Activated gamma-delta T cell treated with Interleukin-2 at 50 U/mL for 16 hours (primary cell): ENCODE measurements around the gene ZAR1L.

Source experiments
- DNase-seq: peaks from one replicate; pipeline ENCODE4 v3.0.0-alpha.2; 2020

The ZAR1L gene

DNA sequence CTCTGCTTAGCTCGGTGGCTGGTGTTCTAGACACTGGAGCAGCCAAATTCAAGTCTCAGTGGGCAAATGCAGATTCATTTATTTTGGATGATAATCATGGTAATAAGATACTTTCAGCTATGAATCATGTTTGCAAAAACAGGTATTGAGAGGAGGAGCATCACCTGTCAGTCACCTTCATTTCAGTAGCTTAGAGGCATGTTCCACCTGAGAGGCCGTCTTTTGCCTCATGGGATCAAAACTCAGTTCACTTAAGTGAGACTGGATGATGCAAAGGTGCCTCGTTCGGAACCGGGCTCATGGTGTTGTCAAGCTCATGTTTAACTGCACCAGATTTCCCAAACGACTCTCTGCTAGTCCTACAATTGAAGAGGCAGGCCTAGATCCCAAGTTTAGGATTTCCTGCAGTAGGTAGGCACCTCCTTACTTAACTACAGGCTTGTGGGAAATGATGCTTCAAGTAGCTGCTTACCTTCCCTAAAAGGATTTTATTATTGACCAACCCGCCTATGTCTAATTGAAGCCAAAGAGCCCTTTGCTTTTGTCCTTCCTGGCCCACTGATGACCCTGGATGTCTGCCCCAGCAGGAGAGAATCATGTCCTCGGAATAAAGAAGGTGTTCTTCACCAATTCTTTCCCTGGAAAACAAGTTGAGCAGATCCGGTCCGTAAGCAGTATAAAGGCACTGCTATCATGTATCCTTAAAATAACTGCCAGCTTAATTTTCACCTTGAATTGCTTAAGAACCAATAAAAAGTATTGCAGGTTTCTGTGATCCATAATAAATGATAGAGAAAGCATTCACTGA lies 60.0 kb downstream of the ZAR1L start:
- DNase-seq: no peak

DNA sequence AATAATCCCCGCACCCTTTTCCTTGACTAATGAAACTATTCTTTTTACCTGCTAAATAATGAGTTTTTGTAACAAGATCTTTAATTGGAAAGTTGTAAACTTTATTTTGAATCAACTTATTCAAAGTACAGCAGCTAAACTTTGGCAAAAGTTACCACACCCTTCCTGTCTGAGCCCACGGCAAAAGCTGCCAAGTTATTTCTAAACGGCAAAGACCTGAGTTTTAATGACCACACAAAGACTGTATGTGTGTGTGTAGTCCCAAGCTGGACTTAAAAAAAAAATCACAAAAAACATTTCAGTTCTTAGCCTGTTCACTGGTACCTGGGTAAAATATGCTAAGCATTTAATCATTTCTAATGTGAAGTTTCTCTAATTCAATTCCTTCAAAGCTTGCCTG lies 60.7 kb downstream of the ZAR1L start:
- no peak for DNase-seq

DNA sequence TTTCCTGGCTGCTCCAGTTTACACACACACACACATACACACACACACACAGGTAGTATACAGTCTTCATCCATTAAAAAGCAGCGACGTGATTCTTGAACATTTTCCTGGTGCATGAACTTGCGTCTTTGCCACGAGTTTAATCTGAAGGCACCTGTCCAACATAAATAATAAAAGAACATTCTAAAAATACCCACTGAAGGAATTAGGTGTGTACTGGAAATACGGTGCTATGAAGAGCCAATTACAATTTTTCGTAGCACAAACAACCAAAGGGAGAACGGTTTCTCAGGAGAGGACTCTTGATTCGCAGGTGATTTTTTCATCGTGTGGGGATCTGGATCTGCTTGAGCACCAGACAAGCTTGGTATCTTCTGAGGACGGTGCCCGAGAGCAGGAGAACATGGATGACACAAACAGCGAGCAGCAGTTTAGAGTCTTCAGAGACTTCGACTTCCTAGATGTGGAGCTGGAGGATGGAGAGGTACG lies 61.2 kb downstream of the ZAR1L start:
- DNase-seq: no peak
